Measurements from ENCODE around the gene MIGA1.

MIGA1 gene

DNA sequence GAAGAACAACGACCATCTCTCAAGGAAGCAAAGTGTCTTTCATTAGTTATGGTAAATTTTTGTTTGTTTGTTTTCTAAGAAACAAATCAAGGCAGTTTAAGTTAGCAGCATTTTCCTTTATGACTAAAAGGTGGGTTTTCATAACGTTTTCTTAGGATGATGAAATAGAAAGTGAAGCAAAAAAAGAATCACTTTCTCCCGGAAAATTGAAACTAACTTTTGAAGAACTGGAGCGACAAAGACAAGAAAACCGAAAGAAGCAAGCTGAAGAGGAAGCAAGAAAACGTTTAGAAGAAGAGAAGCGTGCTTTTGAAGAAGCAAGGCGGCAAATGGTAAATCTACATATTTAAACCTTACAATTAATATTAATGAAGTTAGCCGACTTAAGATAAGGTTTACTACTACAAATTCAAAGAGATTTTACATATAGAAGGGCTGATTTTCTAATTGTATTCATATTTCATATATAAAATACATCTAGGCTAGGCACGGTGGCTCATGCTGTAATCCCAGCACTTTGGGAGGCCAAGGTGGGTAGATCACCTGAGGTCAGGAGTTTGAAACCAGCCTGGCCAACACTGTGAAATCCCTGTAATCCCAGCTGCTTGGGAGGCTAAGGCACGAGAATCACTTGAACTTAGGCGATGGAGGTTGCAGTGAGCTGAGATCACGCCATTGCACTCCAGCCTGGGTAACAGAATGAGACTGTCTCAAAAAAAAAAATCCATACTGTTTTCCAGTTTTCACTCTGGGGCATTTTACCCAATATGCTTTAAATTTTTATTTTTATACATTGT, 147.3 kb downstream of the MIGA1 start:
- DNase-seq, result no peak

DNA sequence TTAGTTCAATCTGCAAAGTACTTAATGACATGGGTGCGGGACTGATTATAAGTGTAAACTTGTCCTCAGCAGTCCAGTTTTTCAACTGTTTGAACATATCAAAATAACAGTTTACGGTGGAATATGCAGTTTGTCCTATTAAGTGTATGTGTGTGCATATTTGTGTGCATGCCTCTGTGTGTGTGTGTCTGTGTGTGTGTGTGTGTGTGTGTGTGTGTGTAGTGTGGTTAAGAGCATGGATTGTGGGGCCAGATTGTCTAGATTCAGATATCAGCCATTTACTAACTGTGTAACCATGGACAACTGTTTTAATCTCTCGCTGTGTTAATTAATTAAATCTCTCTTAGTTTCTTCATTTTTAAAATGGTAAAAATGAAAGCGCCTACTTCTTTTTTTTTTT, 148.0 kb downstream of the MIGA1 start:
- DNase-seq, result no peak

Data from NCI-H1436 (cell line).